Measurements from ENCODE around the gene MPZL1.

MPZL1 gene

DNA sequence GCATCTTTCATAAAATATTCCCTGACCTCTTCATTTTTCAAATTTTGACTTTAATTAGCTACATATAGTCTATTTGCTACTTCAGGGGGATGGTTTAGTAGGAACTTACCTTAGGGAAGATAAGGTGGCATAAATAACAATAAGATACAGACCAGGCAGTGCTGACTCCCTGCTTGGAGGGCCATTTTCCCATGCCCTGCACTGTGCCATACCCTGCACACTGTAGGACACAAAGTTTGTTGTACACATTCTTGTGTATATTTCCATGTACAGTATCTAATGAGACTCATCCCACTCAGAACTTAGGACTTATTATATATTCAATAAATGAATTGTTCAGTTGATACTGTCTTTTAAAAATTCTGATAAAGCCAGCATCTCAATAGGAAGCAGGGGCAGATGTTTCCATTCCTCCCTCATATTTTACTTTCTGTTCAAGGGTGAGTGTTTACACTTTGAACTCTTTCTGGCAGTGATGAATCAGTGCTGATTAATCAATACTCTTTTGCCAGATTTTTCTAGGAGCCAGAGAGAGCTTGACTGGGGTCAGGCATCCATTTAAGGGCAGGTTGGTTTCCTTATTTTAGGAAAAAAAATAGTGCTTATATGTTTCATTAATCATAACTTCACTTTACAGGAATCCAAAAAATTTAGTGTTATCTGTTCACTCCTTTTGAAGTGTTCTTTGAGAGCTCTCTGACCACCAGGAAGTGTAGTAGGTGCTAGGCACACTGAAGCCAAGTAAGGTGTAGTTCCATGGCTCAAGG, 30.6 kb downstream of the MPZL1 start:
- no peak for DNase-seq (ENCODE audit: low spot score)
- TF ChIP-seq, protein P1, sequence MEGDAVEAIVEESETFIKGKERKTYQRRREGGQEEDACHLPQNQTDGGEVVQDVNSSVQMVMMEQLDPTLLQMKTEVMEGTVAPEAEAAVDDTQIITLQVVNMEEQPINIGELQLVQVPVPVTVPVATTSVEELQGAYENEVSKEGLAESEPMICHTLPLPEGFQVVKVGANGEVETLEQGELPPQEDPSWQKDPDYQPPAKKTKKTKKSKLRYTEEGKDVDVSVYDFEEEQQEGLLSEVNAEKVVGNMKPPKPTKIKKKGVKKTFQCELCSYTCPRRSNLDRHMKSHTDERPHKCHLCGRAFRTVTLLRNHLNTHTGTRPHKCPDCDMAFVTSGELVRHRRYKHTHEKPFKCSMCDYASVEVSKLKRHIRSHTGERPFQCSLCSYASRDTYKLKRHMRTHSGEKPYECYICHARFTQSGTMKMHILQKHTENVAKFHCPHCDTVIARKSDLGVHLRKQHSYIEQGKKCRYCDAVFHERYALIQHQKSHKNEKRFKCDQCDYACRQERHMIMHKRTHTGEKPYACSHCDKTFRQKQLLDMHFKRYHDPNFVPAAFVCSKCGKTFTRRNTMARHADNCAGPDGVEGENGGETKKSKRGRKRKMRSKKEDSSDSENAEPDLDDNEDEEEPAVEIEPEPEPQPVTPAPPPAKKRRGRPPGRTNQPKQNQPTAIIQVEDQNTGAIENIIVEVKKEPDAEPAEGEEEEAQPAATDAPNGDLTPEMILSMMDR (IDR thresholded peaks at IDR 0.05; ENCODE audit: extremely low read depth, missing control alignments) = no peak

DNA sequence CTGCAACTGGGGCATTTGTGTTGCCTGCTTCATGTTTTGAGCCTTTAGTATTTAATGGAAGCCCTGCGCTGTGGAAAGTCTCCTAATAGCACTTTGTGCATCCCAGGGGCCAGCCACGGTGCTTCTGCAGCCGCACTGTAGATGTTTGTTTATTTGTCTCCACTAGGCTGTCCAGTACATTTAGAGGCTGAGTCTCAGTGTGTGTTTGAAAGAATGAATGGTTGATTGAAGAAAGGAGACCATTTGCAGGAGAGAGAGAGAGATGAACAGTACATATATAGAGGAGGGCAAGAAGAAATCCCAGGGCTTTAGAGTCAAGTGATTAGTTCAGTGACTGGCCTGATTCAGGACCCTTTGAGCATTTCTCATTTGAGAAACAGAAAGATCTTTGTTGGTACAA, 33.9 kb downstream of the MPZL1 start:
- no peak for DNase-seq (ENCODE audit: low spot score)

DNA sequence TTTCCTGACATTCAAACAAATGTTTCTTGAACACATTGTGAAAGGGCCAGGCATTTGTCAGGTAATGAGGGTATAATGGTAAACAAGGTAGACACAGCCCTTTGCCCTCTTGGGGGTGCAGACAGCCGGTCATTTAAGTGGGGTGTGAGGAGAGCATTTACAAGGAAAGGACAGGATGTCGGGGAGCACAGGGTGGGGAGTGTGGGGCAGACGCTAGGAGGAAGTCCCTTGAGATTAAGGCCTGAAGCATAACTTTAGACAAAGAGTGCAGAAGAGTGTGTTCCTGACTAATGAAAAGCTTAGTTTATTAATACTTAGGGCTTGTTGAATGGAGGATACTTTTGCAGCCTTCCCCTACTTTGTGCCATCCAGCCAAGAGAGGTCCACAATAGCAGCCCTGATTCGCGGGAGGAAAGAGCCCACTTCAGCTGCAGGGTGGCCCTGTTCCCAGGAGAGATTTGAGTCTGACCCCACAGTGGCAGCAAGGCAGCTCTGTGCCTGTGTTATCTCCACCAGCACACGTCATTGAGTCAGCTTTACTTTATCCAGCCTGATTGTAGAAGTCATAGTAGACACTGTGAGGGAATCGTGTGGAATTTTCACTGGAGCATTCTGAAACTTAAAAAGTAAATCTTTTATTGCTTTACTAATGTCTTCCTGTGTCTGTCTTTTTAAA, 35.1 kb downstream of the MPZL1 start:
- TF ChIP-seq, protein P1 (IDR thresholded peaks at IDR 0.05; ENCODE audit: extremely low read depth, missing control alignments) = no peak
- no peak for DNase-seq (ENCODE audit: low spot score)

More for the DNA sequence above, 33.9 kb downstream of the MPZL1 start:
- TF ChIP-seq, protein P1 (IDR thresholded peaks at IDR 0.05; ENCODE audit: extremely low read depth, missing control alignments) = no peak

DNA sequence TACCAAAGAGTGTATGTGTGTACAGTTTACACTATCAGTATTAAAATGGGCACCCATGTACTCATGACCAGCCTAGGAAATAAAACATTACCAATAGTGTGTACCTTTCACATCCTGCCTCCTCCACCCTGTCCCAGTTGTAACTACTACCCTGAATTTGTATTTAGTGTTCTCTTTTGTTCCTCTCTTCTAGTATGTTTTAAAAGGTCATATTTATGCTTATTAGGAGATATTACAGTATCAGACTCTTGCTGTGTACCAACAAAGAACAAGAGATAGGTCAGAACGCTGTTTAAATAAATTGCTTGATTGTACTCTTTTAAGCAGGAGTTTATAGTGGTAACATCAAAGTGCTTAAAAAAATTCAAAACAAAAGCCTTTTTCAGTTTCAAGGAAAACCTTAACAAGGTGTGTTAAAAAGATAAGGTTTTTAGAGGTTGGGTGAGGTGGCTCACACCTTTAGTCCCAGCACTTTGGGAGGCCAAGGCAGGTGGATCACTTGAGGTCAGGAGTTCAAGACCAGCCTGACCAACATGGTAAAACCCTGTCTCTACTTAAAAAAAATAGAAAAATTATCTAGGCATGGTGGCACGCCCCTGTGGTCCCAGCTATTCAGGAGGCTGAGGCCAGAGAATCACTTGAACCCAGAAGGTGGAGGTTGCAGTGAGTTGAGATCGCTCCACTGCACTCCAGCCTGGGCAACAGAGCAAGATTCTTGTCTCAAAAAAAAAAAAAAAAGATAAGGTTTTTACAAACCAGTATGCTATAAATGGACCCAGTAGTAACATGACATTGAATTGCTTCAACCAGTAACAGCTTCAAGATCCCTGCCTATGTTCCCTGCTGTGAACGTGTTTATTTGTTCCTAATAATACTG, 35.9 kb downstream of the MPZL1 start:
- DNase-seq (ENCODE audit: low spot score) = no peak
- TF ChIP-seq, protein P1 (IDR thresholded peaks at IDR 0.05; ENCODE audit: extremely low read depth, missing control alignments) = no peak

DNA sequence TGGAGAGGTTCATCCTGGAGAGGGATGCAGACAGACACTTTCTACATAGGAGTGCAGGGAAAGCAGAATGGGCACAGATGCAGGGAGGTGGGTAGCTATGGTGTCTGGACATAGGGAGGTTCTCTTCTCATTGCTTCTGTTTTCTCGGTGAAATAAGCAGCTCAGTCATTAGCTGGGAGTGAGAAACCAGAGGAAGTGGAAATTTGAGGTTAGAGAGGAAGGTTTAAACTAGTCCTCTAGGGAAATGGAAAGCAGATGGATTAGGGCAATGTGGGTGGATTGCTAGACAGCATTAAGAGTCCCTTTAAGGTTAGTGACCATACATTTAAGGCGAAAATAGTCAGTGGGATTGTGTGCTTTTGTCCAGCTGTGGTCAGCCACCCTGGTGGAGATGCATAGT, 39.6 kb downstream of the MPZL1 start:
- TF ChIP-seq, protein P1 (IDR thresholded peaks at IDR 0.05; ENCODE audit: extremely low read depth, missing control alignments) = no peak
- DNase-seq (ENCODE audit: low spot score) = no peak

DNA sequence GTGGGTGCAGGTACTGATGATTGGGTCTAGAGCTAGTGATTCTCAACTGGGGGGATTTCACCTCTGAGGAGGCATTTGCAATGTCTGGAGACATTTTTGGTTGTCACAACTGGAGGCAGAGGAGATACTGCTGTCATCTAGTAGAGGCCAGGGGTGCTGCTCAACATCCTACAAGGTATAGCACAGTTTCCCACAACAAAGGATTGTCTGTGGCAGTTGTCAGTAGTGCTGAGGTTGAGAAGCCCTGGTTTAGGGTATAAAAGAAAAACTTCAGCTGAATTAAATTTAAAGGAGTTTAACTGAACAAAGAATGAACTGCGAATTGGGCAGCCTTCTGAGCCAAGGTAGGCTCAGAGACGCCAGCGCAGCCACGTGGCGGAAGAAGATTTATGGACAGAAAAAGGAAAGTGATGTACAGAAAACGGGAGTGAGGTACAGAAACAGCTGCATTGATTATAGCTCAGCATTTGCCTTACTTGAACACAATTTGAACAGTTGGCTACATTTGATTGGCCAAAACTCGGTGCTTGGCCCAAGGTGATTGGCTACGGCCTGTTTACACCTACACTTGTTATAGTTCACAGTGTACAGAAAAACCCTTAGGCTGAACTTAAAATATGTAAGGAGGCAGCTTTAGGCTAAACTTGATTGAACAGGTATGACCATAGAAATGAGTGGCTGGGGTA, 40.4 kb downstream of the MPZL1 start:
- no peak for DNase-seq (ENCODE audit: low spot score)
- TF ChIP-seq, protein P1 (IDR thresholded peaks at IDR 0.05; ENCODE audit: extremely low read depth, missing control alignments) = no peak
